SHP77 treated with DMSO at 0.1 percent for 48 hours (cell line): ENCODE results near the gene CCDC73.
"Not testable (repeated sequence)": the region's sequence is repeated elsewhere in the genome, so short reads cannot be mapped to it uniquely, and the experiment has no call there.

ENCODE experiments used
- DNase-seq: peaks from one replicate; lab custom pipeline; 2025; lab: John Stamatoyannopoulos, UW

The CCDC73 gene

GRCh38 chr11:32704775-32705174 lies 89.7 kb downstream of the CCDC73 start:
- DNase-seq: no peak

- DNase-seq: no peak
Observed at GRCh38 chr11:32704261-32704660, 90.2 kb downstream of the CCDC73 start.

GRCh38 chr11:32701616-32702015 lies 92.8 kb downstream of the CCDC73 start:
- no peak for DNase-seq

- no peak for DNase-seq
Observed at GRCh38 chr11:32698579-32698978, 95.9 kb downstream of the CCDC73 start.

- DNase-seq: no peak
Observed at GRCh38 chr11:32671051-32671450, 123.4 kb downstream of the CCDC73 start.

GRCh38 chr11:32659672-32660071 lies 134.8 kb downstream of the CCDC73 start:
- DNase-seq: no peak

- DNase-seq: no peak
Observed at GRCh38 chr11:32658639-32659406, 135.6 kb downstream of the CCDC73 start.

- no peak for DNase-seq
Observed at GRCh38 chr11:32643526-32643925, 150.9 kb downstream of the CCDC73 start.

GRCh38 chr11:32641361-32641760 lies 153.1 kb downstream of the CCDC73 start:
- DNase-seq: no peak

GRCh38 chr11:32635819-32636218 lies 158.6 kb downstream of the CCDC73 start:
- DNase-seq: no peak

GRCh38 chr11:32630844-32631243 lies 163.6 kb downstream of the CCDC73 start:
- DNase-seq: no peak

GRCh38 chr11:32616903-32617302 lies 177.6 kb downstream of the CCDC73 start:
- no peak for DNase-seq

- DNase-seq: no peak
Observed at GRCh38 chr11:32615422-32615821, 179.0 kb downstream of the CCDC73 start.

GRCh38 chr11:32613500-32614151 lies 180.8 kb downstream of the CCDC73 start:
- no peak for DNase-seq

- no peak for DNase-seq
Observed at GRCh38 chr11:32610797-32611352, 183.6 kb downstream of the CCDC73 start.

- not testable (repeated sequence) for DNase-seq
Observed at GRCh38 chr11:32608826-32609225, 185.6 kb downstream of the CCDC73 start.

- DNase-seq: no peak
Observed at GRCh38 chr11:32606220-32606619, 188.2 kb downstream of the CCDC73 start.

GRCh38 chr11:32602657-32603415 lies 191.6 kb downstream of the CCDC73 start:
- no peak for DNase-seq

- DNase-seq: no peak
Observed at GRCh38 chr11:32597921-32598320, 196.5 kb downstream of the CCDC73 start.

GRCh38 chr11:32596114-32596513 lies 198.3 kb downstream of the CCDC73 start:
- DNase-seq: not testable (repeated sequence)

- no peak for DNase-seq
Observed at GRCh38 chr11:32594272-32594671, 200.2 kb downstream of the CCDC73 start.

- no peak for DNase-seq
Observed at GRCh38 chr11:32586576-32587190, 207.8 kb downstream of the CCDC73 start.
